ENCODE data around the gene ZNF446. TPM values are rescaled to one million over a fixed set of nuclear protein-coding genes. Genes with fewer than 3 reads are reported as not detected.
"Not testable (repeated sequence)": the region's sequence is repeated elsewhere in the genome, so short reads cannot be mapped to it uniquely, and the experiment has no call there.

ZNF446 gene
- total RNA-seq, 1 donor from 2014 or later: 6.8 TPM

DNA sequence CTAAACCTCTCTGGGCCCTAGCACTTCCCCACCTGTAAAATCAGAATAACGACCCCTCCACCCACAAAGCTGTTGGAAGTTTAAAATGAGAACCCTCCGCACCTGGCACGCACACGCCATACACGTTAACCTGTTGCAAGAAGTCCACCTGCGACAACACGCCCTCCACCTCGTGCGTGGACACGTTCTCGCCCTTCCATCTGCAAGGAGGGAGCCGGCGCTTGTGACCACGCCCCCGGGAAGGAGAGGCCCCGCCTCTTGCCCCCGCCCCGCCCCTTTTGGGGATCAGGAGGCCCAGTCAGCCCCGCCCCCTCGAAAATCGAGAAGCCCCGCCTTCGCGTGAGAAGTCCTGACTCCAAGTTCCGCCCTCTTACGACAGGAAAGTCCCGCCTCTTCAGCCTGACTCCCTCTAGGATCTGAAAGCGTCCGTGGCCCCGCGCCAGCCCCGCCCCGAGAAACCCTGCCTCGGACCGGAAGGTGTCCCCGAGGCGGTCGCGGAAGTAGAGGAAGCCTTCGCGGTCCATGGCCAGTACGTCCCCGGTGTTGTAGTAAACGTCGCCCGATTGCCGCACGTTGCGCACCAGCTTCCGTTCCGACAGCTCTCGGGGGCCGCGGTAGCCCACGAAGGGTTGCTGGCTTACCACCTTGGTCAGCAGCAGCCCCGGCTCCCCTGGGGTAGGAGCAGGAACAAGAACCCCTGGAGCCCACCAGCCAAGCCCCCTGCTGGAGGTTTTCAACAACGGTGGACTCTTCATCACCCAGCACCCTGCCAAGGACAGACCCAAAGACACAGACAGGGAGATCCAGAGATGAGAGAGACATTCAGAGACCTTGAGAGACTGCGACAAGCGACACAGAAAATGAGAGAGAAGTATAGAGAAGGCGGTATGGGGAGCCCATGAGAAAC lies 23.1 kb downstream of the ZNF446 start:
- Mint-ChIP-seq H3K27ac (peak overlapping the region; percentile 99), H3K9me3 (peaks cover 10% of the 10 kb centered on the region), H3K27me3 (no peaks in the 10 kb centered on the region), H3K4me3 (peak overlapping the region; percentile 96), H3K4me1 (peaks cover 25% of the 10 kb centered on the region), H3K36me3 (ENCODE audit: low read depth) (no peaks in the 10 kb centered on the region)
- intact Hi-C loops (cut with micrococcal nuclease): loop anchor here (1.0 kb wide), 5 partner anchors 10 to 59 kb away; partner anchors contain the start of genes TRIM28, ZNF132 and ZNF446
- DNase-seq: peak; percentile 99

DNA sequence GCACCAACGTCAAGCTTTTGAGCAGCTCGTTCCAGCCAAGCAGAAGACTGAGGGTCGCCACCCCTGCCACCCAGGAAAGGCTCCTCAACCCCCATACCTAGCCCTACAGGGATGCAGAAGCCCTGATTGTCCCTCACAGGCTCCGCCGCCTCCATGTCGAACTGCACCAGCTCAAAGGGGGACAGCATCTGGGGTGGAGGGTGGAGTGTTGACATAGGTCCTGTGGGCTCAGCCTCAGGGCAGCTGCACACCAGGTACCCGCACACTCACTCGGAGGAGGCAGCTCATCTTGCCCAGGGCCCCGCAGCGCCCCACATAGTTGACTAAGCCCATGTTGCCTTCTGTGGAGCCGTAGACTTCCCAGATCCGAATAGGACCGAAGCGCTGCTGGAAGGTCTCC lies 24.1 kb downstream of the ZNF446 start:
- H3K4me3 Mint-ChIP-seq: peak overlapping the region; percentile 10
- peaks cover 25% of the 10 kb centered on the region for H3K4me1 Mint-ChIP-seq
- no peak for DNase-seq
- H3K27ac Mint-ChIP-seq: no peak overlapping the region
- no peaks in the 10 kb centered on the region for H3K36me3 Mint-ChIP-seq (ENCODE audit: low read depth)
- peaks cover 10% of the 10 kb centered on the region for H3K9me3 Mint-ChIP-seq
- intact Hi-C loops (cut with micrococcal nuclease): no loop called here
- no peaks in the 10 kb centered on the region for H3K27me3 Mint-ChIP-seq

DNA sequence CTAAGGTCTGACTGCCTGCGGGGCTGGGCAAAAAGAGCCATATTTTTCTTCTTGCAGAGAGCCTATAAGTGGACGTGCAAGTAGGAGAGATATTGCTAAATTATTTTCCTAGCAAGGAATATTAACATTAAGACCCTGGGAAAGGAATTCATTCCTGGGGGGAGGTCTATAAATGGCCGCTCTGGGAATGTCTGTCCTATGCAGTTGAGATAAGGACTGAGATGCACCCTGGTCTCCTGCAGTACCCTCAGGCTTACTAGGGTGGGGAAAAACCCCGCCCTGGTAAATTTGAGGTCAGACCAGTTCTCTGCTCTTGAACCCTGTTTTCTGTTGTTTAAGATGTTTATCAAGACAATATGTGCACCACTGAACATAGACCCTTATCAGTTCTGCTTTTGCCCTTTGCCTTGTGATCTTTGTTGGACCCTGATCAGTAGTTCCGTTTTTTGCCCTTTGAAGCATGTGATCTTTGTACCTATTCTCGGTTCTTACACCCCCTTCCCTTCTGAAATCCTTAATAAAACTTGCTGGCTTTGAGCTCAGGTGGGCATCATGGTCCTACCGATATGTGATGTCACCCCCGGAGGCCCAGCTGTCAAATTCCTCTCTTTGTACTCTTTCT lies 31.6 kb downstream of the ZNF446 start:
- H3K4me3 Mint-ChIP-seq; H3K9me3 Mint-ChIP-seq; intact Hi-C loops (cut with micrococcal nuclease); DNase-seq; H3K4me1 Mint-ChIP-seq; H3K27me3 Mint-ChIP-seq; H3K36me3 Mint-ChIP-seq (ENCODE audit: low read depth); H3K27ac Mint-ChIP-seq: not testable (repeated sequence)

DNA sequence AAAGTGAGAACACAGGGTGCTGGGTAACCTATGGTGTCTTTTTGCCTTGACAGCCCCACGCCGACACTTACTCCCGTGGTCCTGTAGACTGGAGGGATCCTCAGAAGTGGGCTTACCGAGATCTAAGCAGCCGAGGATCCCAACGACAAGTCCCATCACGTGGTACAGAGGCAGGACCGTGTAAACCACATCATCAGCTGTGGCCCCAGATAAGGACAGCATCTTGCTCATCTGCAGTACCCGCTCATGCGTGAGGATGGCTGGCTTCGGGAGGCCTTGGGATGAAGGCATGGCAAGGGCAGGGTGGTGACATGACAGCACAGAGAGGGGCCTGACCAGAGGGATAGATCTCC lies 33.6 kb downstream of the ZNF446 start:
- Mint-ChIP-seq H3K4me3 (no peak overlapping the region), H3K27me3 (no peaks in the 10 kb centered on the region), H3K36me3 (ENCODE audit: low read depth) (peaks cover 8% of the 10 kb centered on the region), H3K4me1 (peaks cover 10% of the 10 kb centered on the region), H3K27ac (no peak overlapping the region), H3K9me3 (no peaks in the 10 kb centered on the region)
- no peak for DNase-seq
- intact Hi-C loops (cut with micrococcal nuclease): no loop called here

DNA sequence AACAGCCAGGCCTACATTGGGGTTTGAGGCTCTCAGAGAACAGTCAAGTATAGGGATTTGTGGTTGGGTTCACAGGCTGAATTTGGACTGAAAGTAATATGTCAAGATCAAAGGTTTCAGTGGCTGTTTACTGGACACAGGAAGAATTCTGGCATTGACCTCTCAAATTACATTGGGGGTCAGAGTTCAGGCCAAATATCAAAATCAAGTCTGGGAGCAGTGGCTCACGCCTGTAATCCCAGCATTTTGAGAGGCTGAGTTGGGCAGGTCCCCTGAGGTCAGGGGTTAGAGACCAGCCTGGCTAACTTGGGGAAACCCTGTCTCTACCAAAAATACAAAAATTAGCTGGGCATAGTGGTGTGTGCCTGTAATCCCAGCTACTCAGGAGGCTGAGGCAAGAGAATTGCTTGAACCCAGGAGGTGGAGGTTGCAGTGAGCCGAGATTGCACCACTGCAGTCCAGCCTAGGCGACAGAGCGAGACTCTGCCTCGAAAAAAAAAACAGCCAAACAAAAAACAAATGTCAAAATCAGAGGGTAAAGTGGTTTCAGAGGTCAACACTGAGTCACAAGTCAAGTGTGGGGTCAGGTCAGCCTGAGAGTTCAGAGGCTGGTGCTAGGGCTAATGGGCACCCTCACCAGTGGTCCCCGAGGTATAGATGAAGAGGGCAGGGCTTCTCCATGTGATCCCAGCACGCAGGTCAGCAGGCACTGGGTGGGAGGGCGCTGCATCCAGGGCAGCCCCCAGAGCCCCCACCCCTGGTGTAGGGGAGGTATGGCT lies 34.1 kb downstream of the ZNF446 start:
- Mint-ChIP-seq H3K36me3 (ENCODE audit: low read depth) (peaks cover 11% of the 10 kb centered on the region), H3K4me3 (no peak overlapping the region), H3K9me3 (no peaks in the 10 kb centered on the region), H3K27ac (no peak overlapping the region), H3K27me3 (no peaks in the 10 kb centered on the region), H3K4me1 (peaks cover 12% of the 10 kb centered on the region)
- intact Hi-C loops (cut with micrococcal nuclease): no loop called here
- DNase-seq: no peak

DNA sequence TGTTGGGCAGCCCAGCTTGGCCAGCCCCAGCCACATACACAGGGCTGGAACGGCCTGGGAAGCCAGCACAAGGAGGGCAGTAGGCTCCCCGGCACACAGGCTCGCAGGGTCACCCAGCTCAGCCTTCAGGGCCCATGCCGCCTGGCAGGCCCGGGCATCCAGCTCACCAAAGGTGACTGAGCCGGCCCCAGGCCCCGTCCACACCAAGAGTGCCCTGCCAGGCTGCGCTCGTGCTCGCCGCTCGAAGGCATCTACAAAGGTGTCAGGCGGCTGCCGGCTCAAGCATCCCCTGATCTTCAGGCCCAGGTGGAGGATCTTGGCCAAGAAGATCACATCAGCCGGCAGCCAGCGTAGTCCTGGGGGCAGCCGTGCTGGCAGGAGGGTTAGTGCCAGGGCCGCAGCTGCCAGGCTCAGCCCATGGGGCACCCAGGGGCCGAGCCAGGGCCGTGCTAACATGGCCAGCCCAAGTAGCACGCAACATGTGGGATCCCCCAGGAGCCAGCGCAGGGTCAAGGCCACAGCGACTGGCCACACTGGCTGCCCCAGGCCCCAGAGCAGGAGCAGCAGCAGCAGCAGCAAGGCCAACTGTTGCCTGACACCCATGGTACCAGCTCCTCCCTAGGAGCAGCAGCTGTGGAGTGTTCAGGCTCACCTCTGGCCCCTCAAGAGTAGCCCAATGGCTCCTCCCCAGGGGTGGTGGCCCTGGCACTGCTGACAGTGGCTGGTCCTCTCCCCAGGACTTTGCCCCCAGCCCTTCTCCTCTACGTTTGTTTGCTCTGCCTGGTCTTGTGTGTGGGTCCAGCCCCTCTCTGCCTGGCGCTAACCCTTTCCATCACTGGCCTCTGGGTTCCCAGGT lies 35.4 kb downstream of the ZNF446 start, which contains the start of gene SLC27A5:
TSS of gene SLC27A5 (minus strand) at position 640 of the 856 bp plus-strand sequence. CDS start at position 603, 37 bp downstream.
- Mint-ChIP-seq H3K27ac (peak within 1 kb of the TSS; percentile 45), H3K36me3 (ENCODE audit: low read depth) (peaks cover 21% of the 10 kb centered on the region), H3K4me1 (peaks cover 21% of the 10 kb centered on the region), H3K27me3 (no peaks in the 10 kb centered on the region), H3K9me3 (no peaks in the 10 kb centered on the region), H3K4me3 (no peak within 1 kb of the TSS)
- DNase-seq: no peak
- intact Hi-C loops (cut with micrococcal nuclease): no loop called here

DNA sequence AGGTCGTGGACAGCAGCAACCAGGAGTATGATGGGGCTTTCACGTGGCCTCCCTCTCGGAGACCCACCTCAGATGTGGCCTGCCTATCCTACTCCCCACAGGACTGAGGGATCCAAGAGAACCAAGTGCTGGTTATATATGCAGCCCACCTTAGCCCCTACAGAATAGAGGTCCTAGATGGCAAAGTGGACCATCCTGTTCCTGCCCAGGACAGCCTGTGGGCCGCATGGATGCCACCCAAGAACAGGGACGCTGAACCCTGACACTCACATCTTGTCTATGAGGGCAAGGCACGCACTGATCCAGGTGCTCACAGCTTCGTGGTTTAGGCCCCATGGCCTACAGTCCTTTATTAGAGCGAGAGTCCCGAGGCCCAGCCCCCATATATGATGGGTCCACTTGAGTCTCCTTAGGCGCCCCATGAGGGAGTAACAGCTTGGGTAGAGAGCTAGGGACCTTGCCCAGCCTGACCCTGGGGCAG lies 37.1 kb downstream of the ZNF446 start:
- Mint-ChIP-seq H3K4me3 (peak overlapping the region; percentile 91), H3K9me3 (no peaks in the 10 kb centered on the region), H3K36me3 (ENCODE audit: low read depth) (peaks cover 21% of the 10 kb centered on the region), H3K27ac (peak overlapping the region; percentile 93), H3K4me1 (peaks cover 27% of the 10 kb centered on the region), H3K27me3 (no peaks in the 10 kb centered on the region)
- intact Hi-C loops (cut with micrococcal nuclease): no loop called here
- DNase-seq: peak; percentile 68

DNA sequence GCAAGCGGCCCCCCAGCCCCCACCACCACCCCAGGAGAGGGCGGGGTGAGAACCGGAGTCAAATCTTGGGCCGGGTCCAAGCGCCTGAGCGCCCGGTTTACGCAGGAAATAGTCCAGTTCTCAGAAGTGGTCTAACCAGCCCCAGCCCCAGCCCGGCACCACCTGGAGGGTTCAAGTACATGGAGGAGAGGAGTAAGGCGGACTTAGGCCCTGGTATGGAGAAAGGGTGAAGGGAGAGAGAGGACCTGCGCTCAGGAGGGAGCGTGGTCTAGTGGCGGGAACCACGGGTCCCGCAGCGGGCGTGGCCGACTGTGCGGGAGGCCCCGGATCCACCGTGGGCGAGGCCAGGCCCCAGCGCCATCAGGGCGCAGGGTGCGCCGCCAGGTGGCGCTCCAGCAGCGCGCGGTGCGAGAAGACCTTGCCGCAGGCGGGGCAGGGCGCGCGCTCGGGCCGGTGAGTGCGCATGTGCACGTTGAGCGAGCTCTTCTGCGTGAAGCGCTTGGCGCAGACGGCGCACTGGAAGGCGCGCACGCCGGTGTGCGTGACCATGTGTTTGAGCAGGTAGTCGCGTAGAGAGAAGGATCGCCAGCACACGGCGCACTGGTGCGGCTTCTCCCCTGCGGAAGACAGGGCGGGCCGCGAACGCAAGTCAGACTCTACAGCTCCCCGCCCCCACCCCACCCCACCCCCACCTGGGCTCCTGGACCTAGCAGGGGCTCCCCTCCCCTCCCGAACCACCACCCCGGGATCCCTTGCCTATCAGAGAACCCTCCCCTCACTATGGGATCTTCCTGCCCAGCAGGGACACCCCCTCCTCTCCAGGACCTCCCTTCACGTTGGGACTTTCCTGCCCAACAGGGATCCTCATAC lies 37.8 kb downstream of the ZNF446 start:
- Mint-ChIP-seq H3K27me3 (no peaks in the 10 kb centered on the region), H3K4me1 (peaks cover 32% of the 10 kb centered on the region), H3K36me3 (ENCODE audit: low read depth) (peaks cover 23% of the 10 kb centered on the region), H3K27ac (peak overlapping the region; percentile 93), H3K9me3 (no peaks in the 10 kb centered on the region), H3K4me3 (peak overlapping the region; percentile 91)
- intact Hi-C loops (cut with micrococcal nuclease): loop anchor here (1.0 kb wide), 5 partner anchors 15 to 67 kb away; partner anchors contain the start of genes CHMP2A and ZNF446
- peak; percentile 99 for DNase-seq

DNA sequence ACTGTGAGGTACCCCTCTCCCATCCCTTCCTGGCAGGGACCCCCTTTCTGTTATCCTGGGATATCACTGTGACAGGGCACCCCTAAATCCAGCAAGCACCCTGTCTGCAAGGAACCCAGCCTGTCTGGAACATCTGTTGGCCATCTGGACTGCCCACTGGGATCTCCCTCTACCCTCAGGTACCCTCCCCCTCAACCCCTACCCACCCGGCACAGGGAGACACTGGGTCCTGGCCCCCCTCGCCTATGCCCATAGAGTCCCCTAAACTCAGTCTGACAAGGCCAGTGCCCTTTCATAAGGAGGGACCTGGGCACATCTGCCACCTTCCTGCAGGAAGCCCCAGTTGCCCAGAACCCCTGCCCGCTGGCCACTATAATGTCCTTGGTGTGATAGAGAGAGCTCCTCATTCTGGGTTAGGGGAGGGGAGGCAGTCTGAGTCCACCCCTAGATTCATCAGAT lies 38.4 kb downstream of the ZNF446 start:
- Mint-ChIP-seq H3K9me3 (no peaks in the 10 kb centered on the region), H3K4me1 (peaks cover 34% of the 10 kb centered on the region), H3K4me3 (peak overlapping the region; percentile 91), H3K27ac (peak overlapping the region; percentile 93), H3K36me3 (ENCODE audit: low read depth) (peaks cover 29% of the 10 kb centered on the region), H3K27me3 (no peaks in the 10 kb centered on the region)
- intact Hi-C loops (cut with micrococcal nuclease): loop anchor here (1.0 to 5.0 kb wide), 6 partner anchors 15 to 597 kb away; partner anchors contain the start of genes CHMP2A, ZNF417 and ZNF446
- DNase-seq: peak; percentile 68

DNA sequence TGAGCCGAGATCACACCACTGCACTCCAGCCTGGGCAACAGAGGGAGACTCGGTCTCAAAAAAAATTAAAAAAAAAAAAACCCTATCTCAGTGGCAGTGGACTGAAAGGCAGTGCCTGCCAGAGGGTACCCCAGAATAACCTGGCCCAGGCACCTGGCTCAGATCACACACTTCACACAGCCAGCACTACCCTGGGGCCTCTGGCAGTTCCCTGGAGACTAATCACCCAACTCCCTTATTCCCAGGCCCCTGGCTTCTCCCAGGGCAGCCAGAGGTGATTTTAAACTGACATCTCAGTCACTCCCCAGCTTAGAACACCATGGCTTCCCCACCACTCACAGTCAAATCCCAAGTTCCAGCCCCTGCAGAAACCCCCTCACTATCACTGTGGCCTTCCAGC lies 39.1 kb downstream of the ZNF446 start:
- H3K4me1 Mint-ChIP-seq: peaks cover 41% of the 10 kb centered on the region
- H3K36me3 Mint-ChIP-seq (ENCODE audit: low read depth): peaks cover 30% of the 10 kb centered on the region
- intact Hi-C loops (cut with micrococcal nuclease): loop anchor here (5.0 kb wide), 1 partner anchor 598 kb away; the partner anchor contains the start of gene ZNF417
- no peaks in the 10 kb centered on the region for H3K9me3 Mint-ChIP-seq
- H3K27me3 Mint-ChIP-seq: no peaks in the 10 kb centered on the region
- no peak for DNase-seq
- peak overlapping the region; percentile 93 for H3K27ac Mint-ChIP-seq
- H3K4me3 Mint-ChIP-seq: peak overlapping the region; percentile 91

DNA sequence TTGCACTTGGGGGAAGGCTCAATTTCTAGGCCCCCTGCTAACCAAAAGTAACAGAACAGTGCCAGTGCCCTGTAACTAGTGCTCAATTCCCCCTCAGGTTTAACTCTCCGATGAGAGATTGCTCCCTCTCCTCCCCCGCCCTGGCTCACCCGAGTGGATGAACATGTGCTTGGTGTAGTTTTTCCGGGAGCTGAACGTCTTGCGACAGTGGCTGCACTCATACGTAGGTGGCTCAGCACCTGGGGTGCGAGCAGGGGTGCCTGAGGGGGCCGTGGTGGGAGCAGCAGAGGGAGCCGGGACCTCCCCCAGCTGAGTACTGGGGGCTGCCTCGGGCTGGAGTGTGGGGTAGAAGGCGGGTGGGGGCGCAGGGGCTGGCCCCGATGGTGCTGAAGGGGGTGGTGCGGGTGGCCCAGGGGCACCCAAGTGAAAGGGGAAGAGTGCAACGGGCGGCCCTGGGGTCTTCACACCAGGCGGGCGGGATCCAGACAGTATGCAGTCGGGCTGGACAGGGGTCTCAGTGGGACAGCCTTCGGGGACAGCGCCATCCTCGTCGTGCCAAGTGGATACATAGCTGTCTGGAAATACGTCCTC lies 40.2 kb downstream of the ZNF446 start:
- Mint-ChIP-seq H3K27ac (peak overlapping the region; percentile 65), H3K9me3 (no peaks in the 10 kb centered on the region), H3K27me3 (no peaks in the 10 kb centered on the region), H3K4me1 (peaks cover 45% of the 10 kb centered on the region), H3K36me3 (ENCODE audit: low read depth) (peaks cover 30% of the 10 kb centered on the region), H3K4me3 (peak overlapping the region; percentile 91)
- intact Hi-C loops (cut with micrococcal nuclease): loop anchor here (5.0 kb wide), 1 partner anchor 599 kb away; the partner anchor contains the start of gene ZNF417
- DNase-seq: no peak
